ACC112 (cell line): ENCODE measurements around the gene MISP.

Experiments used
- H2AFZ ChIP-seq: fragments of 200-600 bp; sonication (generic); one replicate; pipeline ENCODE4 v1.6.0; 2017; ENCODE audit warnings: antibody characterized with exemption, low read length; ENCODE audit not compliant: unreplicated experiment
- H3K27ac ChIP-seq: fragments of 200-600 bp; sonication (generic); 2 replicates; pipeline ENCODE4 v1.5.1; 2014; ENCODE audit warnings: low read depth, mild to moderate bottlenecking, antibody characterized with exemption, low read length, moderate library complexity
- H3K27me3 ChIP-seq: fragments of 200-600 bp; sonication (generic); 2 replicates; pipeline ENCODE4 v1.6.1; 2014; ENCODE audit warnings: mild to moderate bottlenecking, antibody characterized with exemption, low read length, moderate library complexity, mixed read lengths; ENCODE audit not compliant: insufficient read depth
- H3K36me3 ChIP-seq: fragments of 200-600 bp; sonication (generic); 2 replicates; pipeline ENCODE4 v1.6.1; 2016; ENCODE audit warnings: mild to moderate bottlenecking, antibody characterized with exemption, low read length, moderate library complexity, mixed read lengths; ENCODE audit not compliant: insufficient read depth
- H3K4me1 ChIP-seq: fragments of 200-600 bp; sonication (generic); one replicate; pipeline ENCODE4 v1.6.1; 2016; ENCODE audit warnings: low read length, mixed read lengths; ENCODE audit not compliant: insufficient read depth, unreplicated experiment, control insufficient read depth
- H3K4me3 ChIP-seq: fragments of 200-600 bp; sonication (generic); 2 replicates; pipeline ENCODE4 v1.5.1; 2014; ENCODE audit warnings: mild to moderate bottlenecking, low read depth, low read length
- H3K79me2 ChIP-seq: fragments of 200-600 bp; sonication (generic); one replicate; pipeline ENCODE4 v1.6.0; 2016; ENCODE audit warnings: low read length; ENCODE audit not compliant: control insufficient read depth, unreplicated experiment, insufficient read depth

MISP gene

GRCh38 chr19:764301-764700, 13.4 kb downstream of the MISP start:
- no peaks in the 10 kb centered on the region for H3K27me3 ChIP-seq
- no peak overlapping the region for H3K27ac ChIP-seq
- no peak overlapping the region for H2AFZ ChIP-seq
- H3K36me3 ChIP-seq, result no peaks in the 10 kb centered on the region
- H3K4me3 ChIP-seq, result no peak overlapping the region
- H3K4me1 ChIP-seq, result no peaks in the 10 kb centered on the region
- H3K79me2 ChIP-seq, result no peaks in the 10 kb centered on the region

GRCh38 chr19:765179-765738, 14.3 kb downstream of the MISP start:
- no peaks in the 10 kb centered on the region for H3K4me1 ChIP-seq
- H3K4me3 ChIP-seq, result no peak overlapping the region
- H3K27ac ChIP-seq, result no peak overlapping the region
- no peaks in the 10 kb centered on the region for H3K27me3 ChIP-seq
- H3K79me2 ChIP-seq, result no peaks in the 10 kb centered on the region
- no peaks in the 10 kb centered on the region for H3K36me3 ChIP-seq
- no peak overlapping the region for H2AFZ ChIP-seq

- H3K79me2 ChIP-seq, result no peaks in the 10 kb centered on the region
- no peak overlapping the region for H2AFZ ChIP-seq
- no peak overlapping the region for H3K27ac ChIP-seq
- H3K27me3 ChIP-seq, result no peaks in the 10 kb centered on the region
- H3K4me1 ChIP-seq, result no peaks in the 10 kb centered on the region
- H3K36me3 ChIP-seq, result no peaks in the 10 kb centered on the region
- H3K4me3 ChIP-seq, result no peak overlapping the region
Observed at GRCh38 chr19:768424-768823, 17.5 kb downstream of the MISP start.

- no peaks in the 10 kb centered on the region for H3K36me3 ChIP-seq
- H3K27ac ChIP-seq, result no peak overlapping the region
- H3K27me3 ChIP-seq, result no peaks in the 10 kb centered on the region
- H3K4me3 ChIP-seq, result no peak overlapping the region
- H2AFZ ChIP-seq, result no peak overlapping the region
- H3K4me1 ChIP-seq, result no peaks in the 10 kb centered on the region
- H3K79me2 ChIP-seq, result no peaks in the 10 kb centered on the region
Observed at GRCh38 chr19:769616-770015, 18.7 kb downstream of the MISP start.

- Histone ChIP-seq H3K27ac (no peak overlapping the region), H3K27me3 (no peaks in the 10 kb centered on the region), H3K79me2 (no peaks in the 10 kb centered on the region), H3K36me3 (no peaks in the 10 kb centered on the region), H3K4me3 (no peak overlapping the region), H3K4me1 (no peaks in the 10 kb centered on the region), H2AFZ (no peak overlapping the region)
Observed at GRCh38 chr19:771332-771785, 20.4 kb downstream of the MISP start.

- Histone ChIP-seq H2AFZ (no peak overlapping the region), H3K27ac (no peak overlapping the region), H3K36me3 (no peaks in the 10 kb centered on the region), H3K27me3 (no peaks in the 10 kb centered on the region), H3K4me1 (no peaks in the 10 kb centered on the region), H3K79me2 (no peaks in the 10 kb centered on the region), H3K4me3 (no peak overlapping the region)
Observed at GRCh38 chr19:772063-772462, 21.2 kb downstream of the MISP start.

- H3K36me3 ChIP-seq, result no peaks in the 10 kb centered on the region
- no peaks in the 10 kb centered on the region for H3K79me2 ChIP-seq
- H2AFZ ChIP-seq, result no peak overlapping the region
- no peaks in the 10 kb centered on the region for H3K4me1 ChIP-seq
- no peaks in the 10 kb centered on the region for H3K27me3 ChIP-seq
- no peak overlapping the region for H3K27ac ChIP-seq
- no peak overlapping the region for H3K4me3 ChIP-seq
Observed at GRCh38 chr19:772730-773436, 22.0 kb downstream of the MISP start.

GRCh38 chr19:776549-776948, 25.6 kb downstream of the MISP start:
- Histone ChIP-seq H3K36me3 (no peaks in the 10 kb centered on the region), H2AFZ (no peak overlapping the region), H3K79me2 (no peaks in the 10 kb centered on the region), H3K27ac (no peak overlapping the region), H3K4me3 (no peak overlapping the region), H3K27me3 (no peaks in the 10 kb centered on the region), H3K4me1 (peaks cover 6% of the 10 kb centered on the region)

GRCh38 chr19:778910-779653, 28.2 kb downstream of the MISP start:
- H3K27me3 ChIP-seq, result no peaks in the 10 kb centered on the region
- peak overlapping the region; percentile 38 for H2AFZ ChIP-seq
- no peaks in the 10 kb centered on the region for H3K79me2 ChIP-seq
- H3K36me3 ChIP-seq, result no peaks in the 10 kb centered on the region
- H3K4me3 ChIP-seq, result no peak overlapping the region
- peaks cover 20% of the 10 kb centered on the region for H3K4me1 ChIP-seq
- H3K27ac ChIP-seq, result peak overlapping the region; percentile 71

GRCh38 chr19:780935-781334, 30.0 kb downstream of the MISP start:
- peaks cover 20% of the 10 kb centered on the region for H3K4me1 ChIP-seq
- H3K4me3 ChIP-seq, result no peak overlapping the region
- H3K36me3 ChIP-seq, result no peaks in the 10 kb centered on the region
- no peak overlapping the region for H3K27ac ChIP-seq
- no peaks in the 10 kb centered on the region for H3K27me3 ChIP-seq
- no peak overlapping the region for H2AFZ ChIP-seq
- H3K79me2 ChIP-seq, result no peaks in the 10 kb centered on the region

- H3K36me3 ChIP-seq, result no peaks in the 10 kb centered on the region
- H2AFZ ChIP-seq, result no peak overlapping the region
- H3K4me1 ChIP-seq, result peaks cover 20% of the 10 kb centered on the region
- no peak overlapping the region for H3K27ac ChIP-seq
- H3K79me2 ChIP-seq, result no peaks in the 10 kb centered on the region
- peak overlapping the region; percentile 66 for H3K4me3 ChIP-seq
- no peaks in the 10 kb centered on the region for H3K27me3 ChIP-seq
Observed at GRCh38 chr19:781800-782184, 30.9 kb downstream of the MISP start.
